GM12878 (cell line): ENCODE measurements around the gene C9. TPM values are rescaled to one million over a fixed set of nuclear protein-coding genes. Genes with fewer than 3 reads are reported as not detected.

Experiments
- ATAC-seq: fragments of 200-7000 bp; cut with Tn5 transposase; 3 replicates; pipeline ENCODE4 v1.9.1; 2020; ENCODE audit warnings: mild to moderate bottlenecking, moderate library complexity
- BruUV-seq: library from RNA; stranded (reverse); fragments of 400-500 nt; replicated peaks from 2 replicates; lab custom pipeline; 2021; lab: Mats Ljungman, UMichigan
- CTCF ChIA-PET: fragments of 300-600 bp; sonication (Branson Sonifier 250); formaldehyde crosslinking; extraction: SDS; loops from one replicate; lab custom pipeline; 2021; ENCODE audit warnings: inconsistent platforms; lab: Yijun Ruan, JAX
- POLR2A ChIA-PET: fragments of 350-600 bp; formaldehyde crosslinking; extraction: SDS; loops from one replicate; lab custom pipeline; 2021; ENCODE audit warnings: inconsistent platforms; lab: Charles Lee
- RAD21 ChIA-PET: fragments of 300-600 bp; sonication (Branson Sonifier 250); formaldehyde crosslinking; loops from one replicate; lab custom pipeline; 2023; ENCODE audit warnings: antibody characterized with exemption; ENCODE audit not compliant: unreplicated experiment; lab: Charles Lee
- SMC1A ChIA-PET: fragments of 300-600 bp; sonication (Branson Sonifier 250); formaldehyde crosslinking; loops from one replicate; lab custom pipeline; 2023; ENCODE audit not compliant: unreplicated experiment, uncharacterized antibody; lab: Charles Lee
- DNase-seq: peaks from one replicate; pipeline ENCODE4 v3.0.0-alpha.2; 2011; ENCODE audit warnings: low read depth, low spot score
- FAIRE-seq: peaks from 3 replicates; lab custom pipeline; 2011; peaks lifted over from hg19 to GRCh38; lab: Jason Lieb, UNC
- H2AFZ ChIP-seq: 2 replicates; pipeline ENCODE4 v1.6.0; 2011; ENCODE audit warnings: low read depth, low read length, control low read depth; ENCODE audit not compliant: control insufficient read depth
- H3K27ac ChIP-seq: 2 replicates; pipeline ENCODE4 v1.5.1; 2011; ENCODE audit warnings: control low read depth; ENCODE audit not compliant: control insufficient read depth, insufficient read depth
- H3K27me3 ChIP-seq, 2 experiments: replicated peaks in 1 of 2; 2 replicates each; pipeline versions ENCODE4 v1.6.0 to v1.6.1; 2011; ENCODE audit warnings: low read length in 1 of 2; ENCODE audit not compliant: control insufficient read depth in 2 of 2, insufficient read depth in 2 of 2
- H3K36me3 ChIP-seq, 2 experiments: 2 replicates each; pipeline ENCODE4 v1.5.1; 2011; ENCODE audit warnings: low read length in 1 of 2; ENCODE audit not compliant: control insufficient read depth in 2 of 2, insufficient read depth in 2 of 2
- H3K4me1 ChIP-seq: 2 replicates; pipeline ENCODE4 v1.6.1; 2011; ENCODE audit warnings: mild to moderate bottlenecking, low read length, moderate library complexity, mixed read lengths; ENCODE audit not compliant: control insufficient read depth, insufficient read depth
- H3K4me2 ChIP-seq: 2 replicates; pipeline ENCODE4 v1.6.0; 2011; ENCODE audit warnings: control low read depth; ENCODE audit not compliant: control insufficient read depth, insufficient read depth
- H3K4me3 ChIP-seq: fragments of 200-600 bp; sonication (generic); 2 replicates; pipeline ENCODE4 v1.5.1; 2016
- H3K79me2 ChIP-seq: 2 replicates; pipeline ENCODE4 v1.6.0; 2011; ENCODE audit warnings: low read length; ENCODE audit not compliant: control insufficient read depth, insufficient read depth
- H3K9ac ChIP-seq: 2 replicates; pipeline ENCODE4 v1.8.0; 2011; ENCODE audit warnings: low read length, control low read depth, mixed read lengths; ENCODE audit not compliant: control insufficient read depth, insufficient read depth
- H3K9me3 ChIP-seq: replicated peaks from 3 replicates; pipeline ENCODE4 v1.5.1; 2011; ENCODE audit warnings: mild to moderate bottlenecking, low read length; ENCODE audit not compliant: control insufficient read depth, insufficient read depth
- H4K20me1 ChIP-seq: 2 replicates; pipeline ENCODE4 v1.6.0; 2011; ENCODE audit not compliant: control insufficient read depth, insufficient read depth
- BHLHE40 ChIP-seq, 2 experiments: fragments of 450-650 bp in 1 of 2; IDR thresholded peaks; 2 replicates each; pipeline ENCODE4 v1.6.1; 2011 to 2017; ENCODE audit warnings: low read depth in 2 of 2, borderline replicate concordance in 1 of 2, improper control_type of control experiment in 1 of 2, low read length in 1 of 2, mild to moderate bottlenecking in 1 of 2
- BRCA1 ChIP-seq: IDR thresholded peaks from 2 replicates; pipeline ENCODE4 v1.6.1; 2011; ENCODE audit warnings: low read depth, low read length, improper control_type of control experiment
- CBX3 ChIP-seq: fragments of 200-600 bp; sonication (generic); IDR thresholded peaks from 2 replicates; pipeline ENCODE4 v1.6.1; 2016; ENCODE audit warnings: low read depth, borderline replicate concordance
- CEBPB ChIP-seq, 2 experiments: fragments of 150-350 bp in 1 of 2; IDR thresholded peaks; 2 replicates each; pipeline ENCODE4 v1.6.1; 2012 to 2014; ENCODE audit warnings: low read depth in 2 of 2, low read length in 2 of 2, borderline replicate concordance in 1 of 2, inconsistent platforms in 1 of 2
- CREM ChIP-seq: IDR thresholded peaks from 2 replicates; pipeline ENCODE4 v1.6.1; 2014; ENCODE audit warnings: antibody characterized with exemption, low read depth
- HCFC1 ChIP-seq: fragments of 150-350 bp; IDR thresholded peaks from 2 replicates; pipeline ENCODE4 v1.6.1; 2014; ENCODE audit warnings: low read length
- MTA2 ChIP-seq: fragments of 450-650 bp; IDR thresholded peaks from 2 replicates; pipeline ENCODE4 v1.6.1; 2016; ENCODE audit warnings: low read depth, mild to moderate bottlenecking, moderate library complexity
- MTA3 ChIP-seq: IDR thresholded peaks from 2 replicates; pipeline ENCODE4 v1.6.1; 2012; ENCODE audit warnings: low read length, inconsistent platforms, borderline replicate concordance
- MYB ChIP-seq: fragments of 150-350 bp; IDR thresholded peaks from 2 replicates; pipeline ENCODE4 v1.6.1; 2014; ENCODE audit warnings: mild to moderate bottlenecking, low read depth, low read length, borderline replicate concordance
- NFYA ChIP-seq: IDR thresholded peaks from 2 replicates; pipeline ENCODE4 v1.6.1; 2011; ENCODE audit warnings: low read depth, mild to moderate bottlenecking, low read length, improper control_type of control experiment, borderline replicate concordance
- NFYB ChIP-seq: IDR thresholded peaks from 2 replicates; pipeline ENCODE4 v1.6.1; 2011; ENCODE audit warnings: low read depth, mild to moderate bottlenecking, low read length, improper control_type of control experiment, moderate library complexity; ENCODE audit not compliant: insufficient read depth
- NR2C1 ChIP-seq: fragments of 450-650 bp; IDR thresholded peaks from 2 replicates; pipeline ENCODE4 v1.6.1; 2017; ENCODE audit warnings: antibody characterized with exemption, mild to moderate bottlenecking, moderate library complexity
- NR2F1 ChIP-seq: fragments of 450-650 bp; conservative IDR thresholded peaks from 2 replicates; pipeline ENCODE4 v1.6.1; 2017; ENCODE audit warnings: mild to moderate bottlenecking
- PAX8 ChIP-seq: fragments of 450-650 bp; IDR thresholded peaks from 2 replicates; pipeline ENCODE4 v1.6.1; 2017; ENCODE audit warnings: mild to moderate bottlenecking, moderate library complexity
- RAD21 ChIP-seq: IDR thresholded peaks from 2 replicates; pipeline ENCODE4 v1.6.1; 2011; ENCODE audit warnings: mild to moderate bottlenecking, low read depth, low read length, moderate library complexity; ENCODE audit not compliant: insufficient read depth
- SIX5 ChIP-seq: IDR thresholded peaks from 2 replicates; pipeline ENCODE4 v1.6.1; 2011; ENCODE audit warnings: mild to moderate bottlenecking, low read depth, low read length, moderate library complexity; ENCODE audit not compliant: severe bottlenecking
- SMAD5 ChIP-seq: IDR thresholded peaks from 2 replicates; pipeline ENCODE4 v1.6.1; 2016; ENCODE audit warnings: antibody characterized with exemption, low read depth
- SREBF1 ChIP-seq: IDR thresholded peaks from 2 replicates; pipeline ENCODE4 v1.6.1; 2012; ENCODE audit warnings: mild to moderate bottlenecking, low read length
- WRNIP1 ChIP-seq: IDR thresholded peaks from 2 replicates; pipeline ENCODE4 v1.6.1; 2011; ENCODE audit warnings: low read depth, low read length, improper control_type of control experiment, borderline replicate concordance
- ZNF207 ChIP-seq: fragments of 450-650 bp; IDR thresholded peaks from 2 replicates; pipeline ENCODE4 v1.6.1; 2014; ENCODE audit warnings: antibody characterized with exemption, mild to moderate bottlenecking, borderline replicate concordance
- ZNF622 ChIP-seq: fragments of 450-650 bp; IDR thresholded peaks from 2 replicates; pipeline ENCODE4 v1.6.1; 2017; ENCODE audit warnings: mild to moderate bottlenecking, inconsistent platforms
- WGBS: methylation state at CpG from one replicate; pipeline ENCODE4 v1.1.6; 2016; ENCODE audit warnings: low lambda C conversion rate; ENCODE audit not compliant: insufficient replicate concordance, insufficient coverage; ENCODE audit errors: missing lambda C conversion rate; 5-methylcytosine and 5-hydroxymethylcytosine counted together
- in situ Hi-C: fragments of 300-500 bp; cut with MboI; formaldehyde crosslinking; loops from 9 replicates; pipeline ENCODE4 v1.14.3; 2018; ENCODE audit warnings: mixed read lengths
- intact Hi-C: fragments of 100-400 bp; cut with micrococcal nuclease; formaldehyde crosslinking; loops from one replicate; pipeline ENCODE4 v1.14.2; 2022; ENCODE audit not compliant: unreplicated experiment
- polyA plus RNA-seq, 11 experiments: library from polyadenylated mRNA; depleted of rRNA in 4 of 11; unstranded in 6 of 11; stranded (reverse) in 5 of 11; fragments of >200 nt; fragmentation: Nextera tagmentation in 4 of 11; fragmentation: Illumina TruSeq in 1 of 11; extraction: Ambion mirVana in 4 of 11; extraction: Trizol in 1 of 11; gene quantifications; 1 replicate in 1 of 11; 2 replicates in 10 of 11; pipeline versions ENCODE4 v1.2.1 to v1.2.3, GENCODE V29; 2011 to 2016; ENCODE audit warnings: inconsistent platforms in 2 of 11, missing spikeins in 2 of 11, low read depth in 1 of 11
- total RNA-seq, 4 experiments: library from RNA; depleted of rRNA in 3 of 4; stranded (reverse); fragments of >200 nt in 3 of 4; fragmentation: Illumina TruSeq in 1 of 4; extraction: Trizol in 1 of 4; gene quantifications; 2 replicates each; pipeline versions ENCODE4 v1.2.1 to v1.2.3, GENCODE V29; 2013 to 2021
- TF ChIP-seq, protein P1 (sequence below): IDR thresholded peaks from 2 replicates; pipeline ENCODE4 v1.6.1; 2012; ENCODE audit warnings: low read depth, low read length, improper control_type of control experiment
- TF ChIP-seq, protein P2 (sequence below): fragments of 450-650 bp; IDR thresholded peaks from 2 replicates; pipeline ENCODE4 v1.6.1; 2017; ENCODE audit warnings: mild to moderate bottlenecking

The C9 gene
- total and polyA plus RNA-seq, 10 of the 15 experiments (the other 5 are each of a cell fraction or from before 2014, with no cell fraction given): 0.54 TPM; not detected in 9

DNA sequence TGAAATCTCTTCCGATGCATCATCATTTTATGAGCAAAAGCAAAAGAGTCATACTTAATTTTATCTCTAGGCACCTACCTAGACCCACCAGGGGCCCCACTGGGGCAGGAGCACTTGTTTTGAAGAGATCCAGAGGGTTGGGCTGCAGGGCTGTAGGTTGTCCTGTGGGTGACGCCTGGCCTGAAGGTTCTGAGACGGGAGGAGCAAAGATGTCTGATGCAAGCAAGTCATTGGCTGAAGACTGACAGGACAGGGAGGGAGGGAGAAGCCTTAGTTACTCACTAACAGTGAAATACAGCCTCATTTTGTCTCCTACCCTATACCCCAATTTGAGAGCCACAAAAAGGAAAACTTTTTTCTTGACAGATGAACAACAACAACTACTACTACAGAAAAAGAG, 17.1 kb upstream of the C9 start (continued):
- TF ChIP-seq, protein P1, sequence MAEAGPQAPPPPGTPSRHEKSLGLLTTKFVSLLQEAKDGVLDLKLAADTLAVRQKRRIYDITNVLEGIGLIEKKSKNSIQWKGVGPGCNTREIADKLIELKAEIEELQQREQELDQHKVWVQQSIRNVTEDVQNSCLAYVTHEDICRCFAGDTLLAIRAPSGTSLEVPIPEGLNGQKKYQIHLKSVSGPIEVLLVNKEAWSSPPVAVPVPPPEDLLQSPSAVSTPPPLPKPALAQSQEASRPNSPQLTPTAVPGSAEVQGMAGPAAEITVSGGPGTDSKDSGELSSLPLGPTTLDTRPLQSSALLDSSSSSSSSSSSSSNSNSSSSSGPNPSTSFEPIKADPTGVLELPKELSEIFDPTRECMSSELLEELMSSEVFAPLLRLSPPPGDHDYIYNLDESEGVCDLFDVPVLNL: no peak
- TF ChIP-seq ZNF207 (no peak), CBX3 (no peak), NFYA (no peak), SREBF1 (no peak), NR2F1 (no peak), HCFC1 (no peak)

DNA sequence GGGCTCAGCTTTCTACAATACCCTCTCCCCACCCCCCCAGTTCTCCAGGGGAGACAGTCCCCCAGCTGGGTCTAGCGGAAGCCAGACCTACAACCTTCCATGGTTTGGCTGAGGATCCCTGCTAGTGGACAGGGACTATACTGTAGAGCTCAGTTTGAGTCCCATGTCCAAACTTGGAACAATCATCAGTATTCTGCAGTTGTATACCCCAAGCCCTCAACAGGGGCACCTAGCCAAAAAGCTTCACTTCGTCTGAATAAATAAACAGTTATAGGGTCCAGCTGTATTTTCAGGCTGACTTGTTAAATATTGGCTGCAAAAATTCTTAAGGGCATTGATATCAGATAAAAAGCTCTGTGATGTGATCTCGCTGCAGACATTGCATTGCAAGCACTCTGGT, 15.4 kb upstream of the C9 start:
- Histone ChIP-seq H3K27me3 (0 out of 4 replicates have a peak, but pooled peaks cover 0 to 2% of the 10 kb centered on the region in 2 experiments), H3K79me2 (no peaks in the 10 kb centered on the region), H3K27ac (no peak overlapping the region), H3K4me1 (no peaks in the 10 kb centered on the region), H3K4me3 (no peak overlapping the region), H3K36me3 (no peaks in the 10 kb centered on the region), H2AFZ (no peak overlapping the region), H3K4me2 (no peak overlapping the region), H4K20me1 (no peaks in the 10 kb centered on the region), H3K9me3 (no peaks in the 10 kb centered on the region), H3K9ac (no peak overlapping the region)
- ATAC-seq (no peak), DNase-seq (no peak), FAIRE-seq (no peak)
- WGBS: 26% methylated on average over 3 of the region's 3 CpGs
- SMC1A ChIA-PET: interaction anchor here (1.3 to 1.5 kb wide), 2 partner anchors 160 to 168 kb away, joined by 3 read pairs; no protein-coding TSS in a partner anchor
- in situ Hi-C loops (loop anchor here (5.0 kb wide), 1 partner anchor 178 kb away; no protein-coding TSS in a partner anchor), intact Hi-C loops (loop anchor here (10.0 kb wide), 1 partner anchor 165 kb away; the partner anchor contains the start of gene FYB1)
- RAD21 ChIA-PET: interaction anchor here (0.5 kb wide), 1 partner anchor 386 kb away, joined by 3 read pairs; no protein-coding TSS in a partner anchor
- no TSS peak for BruUV-seq
- CTCF ChIA-PET: interaction anchor here (0.9 to 2.6 kb wide), 5 partner anchors 10 to 193 kb away, joined by 3 to 10 read pairs (median 4); no protein-coding TSS in a partner anchor
- POLR2A ChIA-PET: no interaction called here
- no peak for TF ChIP-seq ZNF622
- TF ChIP-seq RAD21: no peak
- TF ChIP-seq MTA2: no peak
- TF ChIP-seq NR2C1: no peak
- TF ChIP-seq CREM: no peak
- no peak for TF ChIP-seq MYB
- no peak for TF ChIP-seq SMAD5
- TF ChIP-seq, protein P2, sequence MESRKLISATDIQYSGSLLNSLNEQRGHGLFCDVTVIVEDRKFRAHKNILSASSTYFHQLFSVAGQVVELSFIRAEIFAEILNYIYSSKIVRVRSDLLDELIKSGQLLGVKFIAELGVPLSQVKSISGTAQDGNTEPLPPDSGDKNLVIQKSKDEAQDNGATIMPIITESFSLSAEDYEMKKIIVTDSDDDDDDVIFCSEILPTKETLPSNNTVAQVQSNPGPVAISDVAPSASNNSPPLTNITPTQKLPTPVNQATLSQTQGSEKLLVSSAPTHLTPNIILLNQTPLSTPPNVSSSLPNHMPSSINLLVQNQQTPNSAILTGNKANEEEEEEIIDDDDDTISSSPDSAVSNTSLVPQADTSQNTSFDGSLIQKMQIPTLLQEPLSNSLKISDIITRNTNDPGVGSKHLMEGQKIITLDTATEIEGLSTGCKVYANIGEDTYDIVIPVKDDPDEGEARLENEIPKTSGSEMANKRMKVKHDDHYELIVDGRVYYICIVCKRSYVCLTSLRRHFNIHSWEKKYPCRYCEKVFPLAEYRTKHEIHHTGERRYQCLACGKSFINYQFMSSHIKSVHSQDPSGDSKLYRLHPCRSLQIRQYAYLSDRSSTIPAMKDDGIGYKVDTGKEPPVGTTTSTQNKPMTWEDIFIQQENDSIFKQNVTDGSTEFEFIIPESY: no peak
- no peak for TF ChIP-seq SIX5
- no peak for TF ChIP-seq CEBPB (IDR thresholded peaks at IDR 0.05; ENCODE audit: borderline replicate concordance in 1 of 2, low read depth in 2 of 2, low read length in 2 of 2)
- TF ChIP-seq BHLHE40 (IDR thresholded peaks at IDR 0.05; ENCODE audit: borderline replicate concordance in 1 of 2, low read depth in 2 of 2, low read length in 1 of 2): no peak
- TF ChIP-seq MTA3: no peak
- no peak for TF ChIP-seq BRCA1
- TF ChIP-seq WRNIP1: no peak
- no peak for TF ChIP-seq NFYB
- TF ChIP-seq PAX8: no peak
